ENCODE data around the gene RHOG.

RHOG gene

DNA sequence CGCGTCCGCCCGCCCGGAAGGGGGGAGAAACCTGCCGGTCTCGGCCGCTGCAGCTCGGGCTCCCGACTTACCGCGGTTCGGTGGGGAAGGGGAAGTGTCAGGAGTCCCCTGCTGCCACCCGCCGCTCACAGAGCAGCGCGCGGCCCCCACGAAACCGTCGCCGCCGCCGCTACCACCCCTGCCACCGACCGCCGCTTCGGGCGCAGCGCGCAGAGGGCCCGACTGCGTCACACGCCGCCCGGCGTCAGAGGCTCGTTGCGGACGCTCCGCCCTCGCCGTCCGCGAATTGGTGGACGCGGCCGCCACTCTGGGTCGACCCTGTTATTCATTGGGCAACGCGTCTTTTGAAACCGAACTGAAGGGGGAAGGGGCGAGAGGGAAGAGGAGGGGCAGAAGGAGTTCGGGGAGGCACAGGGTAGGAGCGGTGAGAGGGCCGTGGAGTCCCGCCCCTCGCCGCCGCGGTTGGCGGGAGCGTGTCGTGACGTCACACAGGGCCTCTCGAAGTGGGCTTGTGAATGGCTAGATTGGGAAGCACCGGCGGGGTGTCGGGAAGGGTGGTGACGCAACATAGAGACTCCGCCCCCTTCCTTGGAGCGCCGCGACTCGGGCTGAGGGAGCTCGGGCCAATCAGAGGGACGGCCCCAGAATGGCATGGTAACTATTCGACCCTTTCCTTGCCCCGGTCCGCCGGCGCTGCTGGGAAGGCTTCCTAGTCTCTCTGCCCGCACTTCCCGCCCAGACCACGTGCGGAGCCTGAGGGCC lies 43.2 kb downstream of the RHOG start, which contains the start of gene NUP98:
Gene NUP98, minus strand, starts transcription at position 226 of the 762 bp plus-strand sequence. CDS start 15,437 bp downstream, outside the sequence.
- no peak for TF ChIP-seq CTCF (IDR thresholded peaks at IDR 0.05)

DNA sequence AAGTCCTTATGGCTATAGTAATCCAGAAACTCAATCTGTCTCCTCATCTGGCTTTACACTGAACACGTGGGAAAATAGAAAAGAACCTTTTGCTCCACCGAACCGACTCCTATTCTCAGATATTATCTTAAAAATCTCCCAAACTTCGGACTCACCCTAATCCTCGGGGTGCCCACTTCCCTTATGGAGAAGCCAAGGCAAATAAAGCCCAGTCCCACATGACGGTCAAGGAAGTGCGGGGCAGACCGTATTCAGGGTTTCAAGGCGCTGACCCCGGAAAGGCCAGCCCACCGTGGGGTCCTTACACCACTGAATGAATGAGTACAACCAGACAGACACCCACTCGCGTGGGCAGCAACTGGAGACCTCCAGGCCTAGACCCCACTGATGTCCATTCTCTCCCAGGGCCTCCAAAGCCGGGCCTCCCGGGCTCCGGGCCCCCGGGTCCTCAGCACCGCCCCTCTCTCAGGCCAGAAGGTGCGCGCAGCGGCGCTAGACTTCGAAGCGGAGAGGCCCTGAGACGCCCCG lies 43.9 kb downstream of the RHOG start:
- no peak; the same call in 1 of the 2 replicates for TF ChIP-seq CTCF (IDR thresholded peaks at IDR 0.05)

DNA sequence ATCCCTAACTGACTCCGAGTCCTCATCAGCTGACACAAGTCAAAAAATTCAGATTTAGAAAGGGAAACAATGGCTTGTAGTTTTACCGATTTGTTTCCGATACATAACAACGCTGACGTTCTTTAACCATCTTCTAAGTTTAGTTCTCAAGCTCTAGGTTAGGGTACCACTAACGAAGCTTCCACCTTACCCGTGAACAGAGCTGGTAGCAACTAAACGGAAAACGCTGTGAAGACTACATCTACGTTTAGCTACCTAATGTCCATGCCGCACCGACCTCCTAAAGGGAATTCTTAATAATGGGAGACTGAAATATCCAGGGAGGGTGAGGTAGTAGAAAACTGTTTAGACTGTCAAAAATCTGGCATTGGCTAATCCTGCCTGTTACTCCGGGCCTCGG lies 44.4 kb downstream of the RHOG start:
- TF ChIP-seq CTCF (IDR thresholded peaks at IDR 0.05): no peak

- TF ChIP-seq CTCF (IDR thresholded peaks at IDR 0.05): no peak
Measured at GRCh38 chr11:3796002-3796311, 44.8 kb downstream of the RHOG start.

DNA sequence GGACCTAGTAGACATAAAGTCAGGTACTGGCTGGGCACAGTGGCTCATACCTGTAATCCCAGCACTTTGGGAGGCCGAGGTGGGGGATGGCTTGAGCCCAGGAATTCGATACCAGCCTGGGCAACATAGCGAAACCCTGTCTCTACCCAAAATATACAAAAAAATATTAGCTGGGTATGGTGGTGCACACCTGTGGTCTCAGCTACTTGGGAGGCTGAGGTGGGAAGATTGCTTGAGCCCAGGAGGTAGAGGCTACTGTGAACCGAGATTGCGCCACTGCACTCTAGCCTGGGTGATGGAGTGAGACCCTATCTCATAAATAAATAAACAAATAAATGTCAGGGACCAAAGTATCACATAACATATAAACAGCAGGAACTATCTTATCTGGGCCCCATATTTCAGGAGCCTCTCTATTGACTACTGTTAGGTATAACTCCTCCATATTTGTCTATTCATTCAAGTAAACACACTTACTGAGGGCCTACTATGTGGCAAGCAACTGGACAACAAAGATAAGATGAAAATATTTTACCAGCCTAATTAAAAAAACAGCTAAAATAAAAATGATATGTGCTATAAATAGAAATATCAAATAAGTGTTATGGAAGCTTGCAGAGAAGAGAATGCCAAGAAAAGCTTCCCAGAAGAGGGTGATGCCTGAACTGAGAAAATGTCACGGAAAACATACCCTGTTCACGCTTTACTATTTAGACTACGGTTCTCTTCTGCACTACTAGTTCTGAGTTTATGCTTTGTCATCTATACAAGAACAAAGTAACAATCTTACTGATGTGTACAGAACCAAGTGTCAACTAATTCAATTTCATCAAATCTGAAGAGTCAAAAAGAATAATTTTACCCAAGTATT lies 45.4 kb downstream of the RHOG start:
- TF ChIP-seq CTCF (IDR thresholded peaks at IDR 0.05): no peak

DNA sequence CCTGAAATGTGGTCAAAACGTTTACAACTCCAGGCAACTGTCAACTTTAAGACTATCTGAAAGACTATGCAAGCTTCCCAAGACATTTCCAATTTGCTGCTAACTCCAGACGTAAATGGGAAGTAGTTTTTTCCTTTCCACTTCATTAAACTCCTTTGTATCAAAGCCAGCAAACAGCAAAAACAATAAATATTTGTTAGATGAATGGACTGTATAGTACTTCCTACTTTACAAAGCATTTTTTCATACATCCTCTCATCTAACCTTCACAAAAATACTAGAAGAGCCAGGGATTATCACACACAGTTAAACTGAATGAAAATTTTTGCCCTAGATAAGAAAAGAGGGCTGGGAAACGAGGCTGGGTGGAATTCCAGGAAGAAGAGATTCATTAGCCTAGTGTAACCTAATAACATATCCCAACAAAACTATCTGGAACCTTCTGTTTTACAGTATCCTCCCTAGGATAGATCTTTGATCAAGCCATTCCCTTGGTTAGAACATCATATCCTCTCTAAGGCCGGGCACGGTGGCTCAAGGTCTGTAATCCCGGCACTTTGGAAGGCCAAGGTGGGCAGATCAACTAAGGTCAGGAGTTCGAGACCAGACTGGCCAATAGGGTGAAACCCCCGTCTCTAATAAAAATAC lies 53.9 kb downstream of the RHOG start:
- no peak for TF ChIP-seq CTCF (IDR thresholded peaks at IDR 0.05)

GRCh38 chr11:3783611-3784010 lies 57.1 kb downstream of the RHOG start:
- no peak for TF ChIP-seq CTCF (IDR thresholded peaks at IDR 0.05)

All from LNCAP (cell line).